ENCODE results near the gene CCDC33. TPM values are rescaled to one million over a fixed set of nuclear protein-coding genes. Genes with fewer than 3 reads are reported as not detected.

The CCDC33 gene
- total and polyA plus RNA-seq, 10 of the 15 experiments (the other 5 are each of a cell fraction or from before 2014, with no cell fraction given), result 0.57 to 5.8 (median 4.3) TPM

DNA sequence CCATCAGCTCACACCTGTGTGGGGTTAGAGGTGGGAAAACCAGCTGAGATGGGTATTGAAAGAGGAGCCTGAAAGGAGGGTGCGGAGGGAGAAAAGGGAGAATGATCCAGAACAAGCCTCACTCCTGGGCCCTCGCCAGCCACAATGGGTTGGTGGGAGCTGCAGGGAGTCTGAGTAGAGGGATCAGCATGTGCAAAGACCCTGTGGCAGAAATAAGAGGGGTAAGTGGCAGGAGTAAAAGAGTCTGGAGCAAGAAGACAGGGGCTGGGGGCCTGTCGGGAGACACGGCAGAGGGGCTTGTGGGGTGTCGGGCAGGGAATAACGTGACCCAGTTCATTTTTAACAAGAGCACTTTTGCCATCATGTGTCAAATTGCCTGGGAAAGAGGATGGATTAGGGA is 34.0 kb downstream of the CCDC33 start:
- Histone ChIP-seq H2AFZ (ENCODE audit: control insufficient read depth, low read depth, low read length) (no peak overlapping the region), H3K36me3 (ENCODE audit: control insufficient read depth in 2 of 2, insufficient read depth in 2 of 2, low read length in 1 of 2) (no peaks in the 10 kb centered on the region), H4K20me1 (ENCODE audit: control insufficient read depth, insufficient read depth) (no peaks in the 10 kb centered on the region), H3K9me3 (replicated peaks; ENCODE audit: control insufficient read depth, insufficient read depth, low read length) (no peaks in the 10 kb centered on the region), H3K4me2 (ENCODE audit: control insufficient read depth, insufficient read depth) (no peak overlapping the region), H3K27me3 (replicated peaks in 1 of 2; ENCODE audit: control insufficient read depth in 2 of 2, insufficient read depth in 2 of 2, low read length in 1 of 2) (peaks cover 4% of the 10 kb centered on the region in 2 experiments; a peak in 3 of 4 replicates), H3K4me1 (ENCODE audit: control insufficient read depth, insufficient read depth, low read length) (no peaks in the 10 kb centered on the region), H3K4me3 (no peak overlapping the region), H3K27ac (ENCODE audit: control insufficient read depth, insufficient read depth) (no peak overlapping the region), H3K79me2 (ENCODE audit: control insufficient read depth, insufficient read depth, low read length) (no peaks in the 10 kb centered on the region), H3K9ac (ENCODE audit: control insufficient read depth, insufficient read depth, low read length) (no peak overlapping the region)
- BruUV-seq (replicated peaks), result no TSS peak
- CTCF ChIA-PET, result no interaction called here
- SMC1A ChIA-PET (ENCODE audit: uncharacterized antibody, unreplicated experiment), result no interaction called here
- TF ChIP-seq, protein P1, sequence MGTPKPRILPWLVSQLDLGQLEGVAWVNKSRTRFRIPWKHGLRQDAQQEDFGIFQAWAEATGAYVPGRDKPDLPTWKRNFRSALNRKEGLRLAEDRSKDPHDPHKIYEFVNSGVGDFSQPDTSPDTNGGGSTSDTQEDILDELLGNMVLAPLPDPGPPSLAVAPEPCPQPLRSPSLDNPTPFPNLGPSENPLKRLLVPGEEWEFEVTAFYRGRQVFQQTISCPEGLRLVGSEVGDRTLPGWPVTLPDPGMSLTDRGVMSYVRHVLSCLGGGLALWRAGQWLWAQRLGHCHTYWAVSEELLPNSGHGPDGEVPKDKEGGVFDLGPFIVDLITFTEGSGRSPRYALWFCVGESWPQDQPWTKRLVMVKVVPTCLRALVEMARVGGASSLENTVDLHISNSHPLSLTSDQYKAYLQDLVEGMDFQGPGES (IDR thresholded peaks at IDR 0.05), result no peak
- no peak for TF ChIP-seq CBFB (IDR thresholded peaks at IDR 0.05; ENCODE audit: low read depth)
- TF ChIP-seq ZBED1 (IDR thresholded peaks at IDR 0.05; ENCODE audit: borderline replicate concordance), result no peak
- ATAC-seq, result no peak
- no peak for FAIRE-seq
- RAD21 ChIA-PET (ENCODE audit: unreplicated experiment), result no interaction called here
- POLR2A ChIA-PET, result no interaction called here
- intact Hi-C loops (cut with micrococcal nuclease; ENCODE audit: unreplicated experiment) (no loop called here), in situ Hi-C loops (cut with MboI) (no loop called here)
- DNase-seq (ENCODE audit: low read depth, low spot score), result no peak
- WGBS (ENCODE audit: insufficient coverage, insufficient replicate concordance, low lambda C conversion rate, missing lambda C conversion rate), result 55% methylated on average over 6 of the region's 6 CpGs

DNA sequence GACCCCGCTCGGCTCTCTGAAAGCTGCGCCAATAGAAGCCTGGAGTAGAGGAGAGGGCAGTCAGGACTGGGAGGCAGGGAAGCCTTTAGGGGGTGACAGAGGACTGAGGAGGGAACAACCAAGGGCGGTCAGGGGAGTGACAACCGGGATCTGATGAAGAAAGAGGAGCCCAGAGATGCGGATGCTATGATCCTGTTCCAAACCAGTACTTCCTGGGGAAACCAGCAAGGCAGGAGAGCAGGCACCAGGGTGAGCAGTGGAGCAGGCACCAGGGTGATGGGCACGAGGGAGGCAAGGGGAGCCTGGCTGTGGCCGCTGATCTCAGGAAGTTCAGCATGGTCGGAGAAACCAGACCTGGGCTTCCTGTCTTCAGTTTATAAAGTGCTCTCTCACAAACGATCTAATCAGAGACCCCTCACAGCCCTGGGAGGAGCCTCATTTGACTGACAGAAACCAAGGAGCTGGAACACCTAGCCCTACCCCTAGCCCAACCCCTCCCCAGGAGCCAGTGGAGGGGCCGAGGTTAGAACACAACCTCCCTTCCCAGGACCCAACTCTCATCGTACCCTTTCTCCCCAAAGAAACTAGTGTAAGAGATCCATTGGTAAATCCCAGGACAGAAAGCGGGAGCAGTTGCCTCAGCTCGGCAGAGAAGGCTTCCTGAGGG is 34.9 kb downstream of the CCDC33 start:
- Histone ChIP-seq H3K4me2 (ENCODE audit: control insufficient read depth, insufficient read depth) (no peak overlapping the region), H3K27ac (ENCODE audit: control insufficient read depth, insufficient read depth) (no peak overlapping the region), H3K79me2 (ENCODE audit: control insufficient read depth, insufficient read depth, low read length) (no peaks in the 10 kb centered on the region), H3K4me1 (ENCODE audit: control insufficient read depth, insufficient read depth, low read length) (no peaks in the 10 kb centered on the region), H3K36me3 (ENCODE audit: control insufficient read depth in 2 of 2, insufficient read depth in 2 of 2, low read length in 1 of 2) (no peaks in the 10 kb centered on the region), H3K9me3 (replicated peaks; ENCODE audit: control insufficient read depth, insufficient read depth, low read length) (no peaks in the 10 kb centered on the region), H3K27me3 (replicated peaks in 1 of 2; ENCODE audit: control insufficient read depth in 2 of 2, insufficient read depth in 2 of 2, low read length in 1 of 2) (peaks cover 4% of the 10 kb centered on the region in 2 experiments; a peak in 3 of 4 replicates), H3K9ac (ENCODE audit: control insufficient read depth, insufficient read depth, low read length) (no peak overlapping the region), H4K20me1 (ENCODE audit: control insufficient read depth, insufficient read depth) (no peaks in the 10 kb centered on the region), H3K4me3 (no peak overlapping the region), H2AFZ (ENCODE audit: control insufficient read depth, low read depth, low read length) (no peak overlapping the region)
- intact Hi-C loops (cut with micrococcal nuclease; ENCODE audit: unreplicated experiment), result no loop called here
- in situ Hi-C loops (cut with MboI), result no loop called here
- 16% methylated on average over 13 of the region's 14 CpGs for WGBS (ENCODE audit: insufficient coverage, insufficient replicate concordance, low lambda C conversion rate, missing lambda C conversion rate)
- TF ChIP-seq ASH2L (IDR thresholded peaks at IDR 0.05; ENCODE audit: borderline replicate concordance, low read depth) (no peak), SIX5 (IDR thresholded peaks at IDR 0.05; ENCODE audit: low read depth, low read length, severe bottlenecking) (no peak), NFYB (IDR thresholded peaks at IDR 0.05; ENCODE audit: insufficient read depth, low read depth, low read length) (no peak), TAF1 (IDR thresholded peaks at IDR 0.05; ENCODE audit: borderline replicate concordance, low read depth, low read length) (no peak), STAT3 (IDR thresholded peaks at IDR 0.05; ENCODE audit: low read depth, low read length) (no peak), NRF1 (conservative IDR thresholded peaks at IDR 0.05; ENCODE audit: low read depth, low read length) (no peak), ZNF384 (IDR thresholded peaks at IDR 0.05; ENCODE audit: borderline replicate concordance, low read depth, low read length) (no peak)
- TF ChIP-seq, protein P2, sequence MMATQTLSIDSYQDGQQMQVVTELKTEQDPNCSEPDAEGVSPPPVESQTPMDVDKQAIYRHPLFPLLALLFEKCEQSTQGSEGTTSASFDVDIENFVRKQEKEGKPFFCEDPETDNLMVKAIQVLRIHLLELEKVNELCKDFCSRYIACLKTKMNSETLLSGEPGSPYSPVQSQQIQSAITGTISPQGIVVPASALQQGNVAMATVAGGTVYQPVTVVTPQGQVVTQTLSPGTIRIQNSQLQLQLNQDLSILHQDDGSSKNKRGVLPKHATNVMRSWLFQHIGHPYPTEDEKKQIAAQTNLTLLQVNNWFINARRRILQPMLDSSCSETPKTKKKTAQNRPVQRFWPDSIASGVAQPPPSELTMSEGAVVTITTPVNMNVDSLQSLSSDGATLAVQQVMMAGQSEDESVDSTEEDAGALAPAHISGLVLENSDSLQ (IDR thresholded peaks at IDR 0.05), result no peak
- TF ChIP-seq, protein P3, sequence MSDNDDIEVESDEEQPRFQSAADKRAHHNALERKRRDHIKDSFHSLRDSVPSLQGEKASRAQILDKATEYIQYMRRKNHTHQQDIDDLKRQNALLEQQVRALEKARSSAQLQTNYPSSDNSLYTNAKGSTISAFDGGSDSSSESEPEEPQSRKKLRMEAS (IDR thresholded peaks at IDR 0.05; ENCODE audit: low read depth, low read length), result no peak
- ChIA-PET POLR2A (no interaction called here), CTCF (no interaction called here), RAD21 (ENCODE audit: unreplicated experiment) (no interaction called here), SMC1A (ENCODE audit: uncharacterized antibody, unreplicated experiment) (no interaction called here)
- BruUV-seq (replicated peaks), result no TSS peak
- DNase-seq (ENCODE audit: low read depth, low spot score) (no peak), ATAC-seq (no peak), FAIRE-seq (no peak)

Data from GM12878 (cell line).